Activated CD8-positive, alpha-beta memory T cell treated with anti-CD3 and anti-CD28 coated beads for 48 hours (primary cell): ENCODE data around the gene BMP7.
"Not testable (repeated sequence)": the region's sequence is repeated elsewhere in the genome, so short reads cannot be mapped to it uniquely, and the experiment has no call there.

ENCODE experiments used
- DNase-seq, 3 experiments: peaks; one replicate each; pipeline ENCODE4 v3.0.0-alpha.2; 2020; ENCODE audit warnings: low read depth in 2 of 3, low spot score in 2 of 3

BMP7 gene

GRCh38 chr20:57251344-57251743 lies 15.1 kb downstream of the BMP7 start:
- no peak for DNase-seq

DNA sequence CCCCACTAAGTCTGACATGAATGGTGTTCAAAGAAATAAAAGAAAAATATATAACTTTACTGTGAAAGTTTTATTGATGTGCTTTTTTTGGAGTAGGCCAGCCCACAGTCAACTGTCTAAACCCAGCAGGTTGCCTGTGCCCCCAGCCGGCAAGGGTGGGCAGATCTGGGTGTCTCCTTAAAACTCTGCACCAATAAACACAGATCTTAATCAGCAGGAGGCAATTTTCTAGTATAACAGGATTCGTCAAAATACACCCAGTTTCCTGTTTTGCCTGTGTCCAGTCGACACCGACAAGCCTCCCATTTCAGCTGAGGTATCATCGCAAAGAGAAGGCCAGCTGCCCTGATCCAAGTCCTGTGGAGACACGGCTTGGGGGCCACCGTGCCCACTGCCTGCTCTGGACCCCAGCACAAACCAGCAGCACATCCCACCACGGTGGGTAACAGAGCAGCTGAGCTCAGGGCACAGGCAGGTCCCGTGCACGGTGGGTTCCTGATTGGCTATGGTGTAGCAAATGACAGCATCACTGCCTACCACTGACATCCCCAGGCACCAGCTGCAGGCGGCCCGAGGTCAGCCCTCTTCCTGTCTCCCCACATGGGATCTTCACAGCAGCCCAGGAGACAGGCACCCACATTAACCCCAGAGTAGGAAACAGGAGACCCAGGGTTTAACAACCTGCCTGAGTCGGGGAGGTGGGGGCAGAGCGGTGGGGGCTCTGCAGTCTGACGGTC lies 15.7 kb downstream of the BMP7 start:
- no peak for DNase-seq

DNA sequence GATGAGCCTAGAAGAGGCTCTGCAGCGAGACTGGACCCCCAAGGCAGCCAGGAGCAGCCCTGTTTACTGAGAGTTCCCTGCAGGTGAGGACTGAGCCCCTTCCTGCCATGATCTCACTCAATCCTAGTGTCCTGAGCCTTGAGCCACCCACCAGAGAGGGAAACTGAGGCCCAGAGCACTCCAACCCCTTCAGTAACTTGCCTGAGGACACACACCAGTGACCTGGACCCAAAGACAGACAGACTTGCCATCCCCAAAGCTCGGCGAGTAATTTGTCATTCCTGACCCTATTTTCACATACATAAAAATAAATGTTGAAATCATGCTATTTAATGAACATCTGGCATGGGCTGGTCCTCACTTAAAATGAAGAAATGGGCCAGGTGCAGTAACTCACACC lies 16.7 kb downstream of the BMP7 start:
- no peak for DNase-seq

DNA sequence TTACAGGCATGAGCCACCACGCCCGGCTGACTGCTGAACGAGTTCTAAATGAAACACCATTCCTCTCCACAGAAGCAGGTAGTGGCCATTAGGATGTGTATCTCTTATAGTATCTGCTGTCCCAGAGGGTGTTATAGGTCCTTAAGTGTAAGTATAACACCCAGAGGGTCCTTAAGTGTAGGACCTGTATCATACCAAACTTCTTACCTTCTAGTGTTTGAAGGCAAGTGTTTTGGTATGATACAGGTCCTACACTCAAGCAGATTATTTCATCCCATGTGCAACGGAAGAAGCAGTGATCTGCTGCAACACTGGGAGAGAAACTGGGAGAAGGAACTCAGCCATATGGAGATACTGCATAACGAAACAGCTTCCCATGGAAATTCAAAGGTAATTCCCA lies 17.4 kb downstream of the BMP7 start:
- DNase-seq, result no peak

DNA sequence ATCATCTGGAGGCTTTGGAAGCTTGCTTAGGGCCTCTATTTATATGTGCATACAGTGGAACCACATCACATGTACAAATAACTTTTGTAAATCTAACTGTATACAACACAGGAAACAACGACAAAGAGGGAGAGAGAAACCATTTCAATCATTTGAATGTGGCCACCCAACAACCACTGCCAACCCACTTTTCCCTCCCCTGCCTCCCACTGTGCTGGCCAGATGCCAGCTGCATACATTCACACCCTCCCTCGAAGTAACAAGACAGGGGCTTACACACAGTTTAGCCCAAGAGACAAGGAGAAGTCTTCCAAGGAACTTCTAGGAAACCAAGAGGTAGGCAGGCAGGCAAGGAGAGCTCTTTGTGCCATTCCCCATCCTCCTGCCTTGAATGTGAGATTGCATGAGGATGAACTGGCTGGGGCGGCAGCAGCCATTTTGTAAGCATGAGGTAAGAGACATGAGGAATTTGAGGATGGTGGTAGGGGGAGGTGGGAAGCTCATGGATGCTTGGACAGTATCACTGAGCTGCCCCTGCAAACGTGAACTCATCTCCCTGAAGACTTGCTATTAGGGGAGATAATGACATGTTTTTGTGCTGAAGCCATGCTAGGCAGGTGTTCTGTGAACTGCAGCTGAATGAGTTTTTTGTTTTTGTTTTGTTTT lies 18.2 kb downstream of the BMP7 start:
- DNase-seq, result no peak

DNA sequence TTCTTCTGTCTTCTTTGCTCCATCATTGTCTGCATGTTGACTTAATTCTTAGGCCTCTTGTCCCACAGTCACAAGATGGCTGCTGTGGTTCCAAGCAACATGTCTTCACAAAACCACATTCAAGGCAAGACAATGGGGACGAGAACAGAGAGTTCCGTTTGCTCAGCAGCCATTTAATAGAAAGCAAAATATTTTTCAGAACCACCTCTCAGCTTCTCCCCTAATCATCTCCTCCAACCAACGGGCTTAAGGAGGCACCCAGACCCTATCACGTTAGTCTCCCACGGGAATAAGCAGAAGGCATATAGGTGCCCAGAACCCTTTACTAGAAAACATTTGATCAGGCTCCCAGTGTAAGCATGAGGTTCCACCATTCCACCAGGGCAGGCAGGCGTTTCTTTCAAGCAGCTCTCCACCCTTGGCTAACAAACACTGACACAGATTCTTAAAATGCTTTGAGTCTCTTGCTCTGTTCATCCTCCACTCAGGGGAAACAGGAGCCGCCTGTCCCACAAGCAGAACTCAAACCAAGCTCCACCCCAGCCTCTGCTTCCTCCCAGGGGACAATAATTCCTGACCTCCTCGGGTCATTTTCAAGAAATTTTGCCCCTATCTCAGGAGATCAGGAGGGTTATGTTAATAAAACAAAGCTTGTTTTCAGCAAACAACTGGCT lies 19.0 kb downstream of the BMP7 start:
- DNase-seq, result no peak

GRCh38 chr20:57245997-57246396 lies 20.4 kb downstream of the BMP7 start:
- DNase-seq, result no peak

DNA sequence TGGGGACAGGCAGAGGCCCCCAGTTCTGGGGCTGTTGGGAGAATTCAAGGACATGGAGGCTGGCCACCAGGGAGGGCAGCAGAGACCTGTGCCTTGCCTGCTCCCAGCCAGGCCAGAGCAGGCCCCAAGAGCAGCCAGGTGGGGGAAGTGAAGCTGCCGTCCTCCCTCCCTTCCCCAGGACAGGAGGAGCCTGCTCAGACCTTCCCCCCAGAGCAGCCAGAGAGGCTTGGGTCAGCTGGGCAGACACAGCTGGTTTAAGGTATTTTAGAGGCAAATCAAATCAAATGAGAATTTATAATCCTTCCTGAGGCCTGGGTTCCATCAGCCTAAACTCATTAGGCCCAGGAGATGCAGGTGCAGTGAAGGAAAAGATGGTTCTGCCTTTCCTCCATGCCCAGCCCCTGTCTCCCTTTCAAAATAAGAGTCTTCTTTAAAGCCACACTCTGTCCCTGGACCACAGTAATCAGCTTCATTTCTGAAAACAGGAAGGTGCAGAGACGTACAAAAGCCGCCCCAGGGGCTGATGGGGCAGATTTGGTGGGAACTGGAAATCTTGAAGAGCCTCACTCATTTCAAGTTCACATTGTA lies 21.7 kb downstream of the BMP7 start:
- no peak for DNase-seq

- DNase-seq, result no peak
Observed at GRCh38 chr20:57244221-57244585, 22.2 kb downstream of the BMP7 start.

DNA sequence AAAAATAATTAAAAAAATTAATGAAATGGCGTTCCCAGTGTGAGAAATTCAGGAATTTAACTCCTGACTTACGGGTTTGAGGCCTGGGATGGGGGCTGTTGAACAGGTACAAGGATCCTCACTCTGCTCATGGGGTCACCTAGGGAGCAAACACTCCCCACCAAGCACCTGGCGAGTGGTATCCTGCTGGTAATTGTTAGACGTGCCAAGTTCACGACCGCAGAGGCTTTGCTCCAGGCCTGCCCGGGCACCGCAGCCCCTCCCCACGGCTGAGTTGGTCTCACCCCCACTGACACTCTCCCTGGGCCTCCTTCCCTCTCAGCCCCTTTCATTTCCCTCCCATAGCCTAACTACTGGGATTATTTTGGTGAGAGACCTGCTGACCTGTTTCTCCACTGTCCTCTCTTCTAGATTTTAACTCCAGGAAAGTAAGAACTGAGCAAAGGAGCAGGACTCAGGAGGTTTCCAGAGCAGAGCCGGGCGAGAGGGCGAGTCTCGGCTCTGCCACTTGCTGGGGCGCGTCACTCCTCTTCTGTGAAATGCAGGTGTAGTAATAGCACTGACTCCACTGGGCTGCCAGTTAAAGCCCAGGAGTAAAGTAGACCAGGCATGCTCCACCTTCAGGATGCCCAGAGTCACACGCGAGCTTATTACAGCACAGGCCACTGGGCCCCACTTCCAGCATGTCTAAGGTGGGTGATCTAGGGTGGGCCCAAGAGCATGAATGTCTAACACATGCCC lies 22.8 kb downstream of the BMP7 start:
- no peak for DNase-seq

GRCh38 chr20:57242414-57242813 lies 24.0 kb downstream of the BMP7 start:
- no peak for DNase-seq

DNA sequence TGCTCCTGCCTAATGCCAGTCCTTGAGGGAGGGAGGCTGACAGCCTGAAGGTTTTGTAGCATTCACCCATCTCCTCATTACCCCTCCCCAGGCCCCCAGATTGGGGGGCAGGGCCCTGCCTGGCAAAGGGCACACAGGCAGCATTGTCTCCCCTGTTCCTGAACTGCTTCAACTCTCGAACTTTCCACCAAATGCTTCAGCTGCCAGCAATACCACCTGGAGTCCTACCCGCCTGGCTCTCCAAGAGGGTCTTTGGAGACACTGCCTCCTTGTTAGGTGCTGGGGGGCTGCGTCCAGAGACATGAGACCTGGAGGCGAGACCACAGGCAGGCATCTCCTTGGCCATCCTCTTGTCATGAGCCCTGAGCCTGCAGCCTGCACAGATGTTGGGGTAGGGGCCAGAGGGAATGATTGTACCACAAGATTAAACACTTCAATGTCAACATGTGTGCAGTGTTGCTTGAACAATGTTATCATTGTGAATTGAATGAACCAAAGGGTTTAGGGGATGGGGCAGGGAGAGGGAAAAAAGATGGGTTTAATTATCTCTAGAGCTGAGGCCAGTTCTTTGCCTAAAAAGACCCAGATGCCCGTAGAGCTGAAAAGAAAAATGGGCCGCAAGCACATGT lies 25.0 kb downstream of the BMP7 start:
- no peak for DNase-seq

DNA sequence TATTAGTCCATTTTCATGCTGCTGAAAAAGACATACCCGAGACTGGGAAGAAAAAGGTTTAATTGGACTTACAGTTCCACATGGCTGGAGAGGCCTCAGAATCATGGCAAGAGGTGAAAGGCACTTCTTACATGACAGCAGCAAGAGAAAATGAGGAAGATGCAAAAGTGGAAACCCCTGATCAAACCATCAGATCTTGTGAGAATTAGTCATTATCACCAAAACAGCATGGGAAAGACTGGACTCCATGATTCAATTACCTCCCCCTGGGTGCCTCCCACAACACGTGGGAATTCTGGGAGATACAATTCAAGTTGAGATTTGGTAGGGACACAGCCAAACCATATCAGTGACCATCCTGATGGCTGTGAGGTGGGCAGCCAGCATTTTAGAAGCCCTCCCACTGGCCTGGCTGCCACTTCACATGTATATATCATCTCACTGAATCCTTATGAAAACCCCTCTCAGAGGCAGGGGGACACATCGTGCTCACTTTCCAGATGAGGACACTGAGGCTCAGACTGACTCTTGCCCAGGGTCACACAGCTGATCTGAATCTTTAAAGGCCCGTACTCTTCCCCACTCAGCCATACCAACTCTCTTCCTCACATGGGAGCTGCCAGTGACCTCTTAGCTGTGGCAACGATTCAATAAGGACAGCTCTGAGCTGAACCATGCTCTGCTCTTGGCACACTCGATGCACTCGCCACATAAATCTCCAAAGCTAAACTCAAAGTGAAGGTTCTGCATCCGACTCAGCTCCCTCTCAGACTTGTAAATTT lies 25.7 kb downstream of the BMP7 start:
- no peak for DNase-seq

GRCh38 chr20:57239725-57240124 lies 26.7 kb downstream of the BMP7 start:
- not testable (repeated sequence) for DNase-seq

GRCh38 chr20:57239324-57239723 lies 27.1 kb downstream of the BMP7 start:
- not testable (repeated sequence) for DNase-seq

- no peak for DNase-seq
Observed at GRCh38 chr20:57238089-57238488, 28.4 kb downstream of the BMP7 start.

DNA sequence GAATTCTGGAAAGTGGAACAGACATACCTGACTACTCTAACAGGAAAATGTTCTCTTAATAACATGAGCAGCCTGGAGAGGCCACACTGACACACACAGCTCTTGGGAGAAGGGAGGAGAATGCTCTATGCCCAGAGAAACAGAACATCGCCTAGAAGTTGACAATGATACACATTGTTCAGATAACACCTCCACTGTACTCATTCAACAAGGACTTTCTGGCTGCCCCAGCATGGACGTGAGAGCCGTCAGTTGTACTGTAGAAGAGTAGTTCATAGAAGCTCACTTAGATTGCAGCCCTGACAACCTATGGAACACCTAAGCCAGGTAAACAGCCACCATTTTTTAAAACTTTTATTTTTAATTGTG lies 28.9 kb downstream of the BMP7 start:
- DNase-seq, result no peak

DNA sequence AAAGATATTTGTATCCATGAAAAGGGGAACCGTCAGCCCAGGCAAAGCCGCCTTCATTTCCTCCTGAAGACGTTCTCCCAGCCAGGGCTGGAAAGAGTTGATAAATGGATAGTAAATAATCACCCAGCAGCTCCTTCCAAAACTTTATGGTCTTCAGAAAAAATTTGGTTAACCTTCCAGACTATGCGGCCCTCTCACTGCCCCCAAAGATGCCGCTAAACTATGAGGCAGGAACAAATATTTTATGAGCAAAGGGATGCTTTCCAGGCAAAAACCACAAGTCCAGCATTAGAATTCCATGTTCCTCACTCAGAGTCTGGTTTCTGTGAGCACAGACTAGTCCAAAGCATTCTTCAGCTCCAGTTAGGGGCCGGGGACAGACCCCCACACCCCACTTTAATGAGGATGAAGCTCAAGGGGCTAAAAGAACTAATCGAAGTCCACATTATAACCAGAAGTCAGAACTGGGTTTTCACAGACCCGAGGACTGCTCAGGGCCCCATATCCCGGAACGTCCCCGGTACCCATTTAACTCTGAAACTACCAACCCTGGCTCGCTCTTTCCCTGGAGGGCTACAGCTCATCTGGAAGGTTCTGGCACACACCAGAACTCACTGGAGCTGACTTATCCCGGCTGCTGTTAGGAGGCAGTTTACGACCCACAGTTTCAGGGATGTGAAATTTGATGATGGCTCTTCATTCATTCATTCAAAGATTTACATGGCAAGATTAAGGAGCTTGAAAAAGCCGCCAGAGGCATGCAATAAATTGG lies 29.4 kb downstream of the BMP7 start:
- no peak for DNase-seq

GRCh38 chr20:57234556-57235251 lies 31.7 kb downstream of the BMP7 start:
- DNase-seq, result no peak
